HG03565 (cell line): ENCODE results near the gene LSMEM2.
"Not testable (repeated sequence)": the region's sequence is repeated elsewhere in the genome, so short reads cannot be mapped to it uniquely, and the experiment has no call there.

Experiments used
- ATAC-seq: cut with Tn5 transposase; IDR thresholded peaks from one replicate; pipeline ENCODE4 v1.9.1; 2021; ENCODE audit warnings: mild to moderate bottlenecking, moderate library complexity; ENCODE audit not compliant: unreplicated experiment

The LSMEM2 gene

GRCh38 chr3:50264383-50264963 is 14.4 kb upstream of the LSMEM2 start:
- ATAC-seq, result no peak

- ATAC-seq, result no peak
Observed at GRCh38 chr3:50264964-50265485, 13.9 kb upstream of the LSMEM2 start.

- no peak for ATAC-seq
Observed at GRCh38 chr3:50265571-50265970, 13.3 kb upstream of the LSMEM2 start.

GRCh38 chr3:50266017-50266416 is 12.9 kb upstream of the LSMEM2 start:
- ATAC-seq, result no peak

GRCh38 chr3:50266836-50267235 is 12.1 kb upstream of the LSMEM2 start:
- no peak for ATAC-seq

GRCh38 chr3:50267280-50267913 is 11.5 kb upstream of the LSMEM2 start:
- no peak for ATAC-seq

- ATAC-seq, result no peak
Observed at GRCh38 chr3:50268276-50268675, 10.6 kb upstream of the LSMEM2 start.

- no peak for ATAC-seq
Observed at GRCh38 chr3:50268703-50269451, 10.0 kb upstream of the LSMEM2 start, which contains the start of gene SEMA3B. TSS of gene SEMA3B (plus strand) at chr3:50269147. CDS start at chr3:50269241, 94 bp downstream.

- no peak for ATAC-seq
Observed at GRCh38 chr3:50269460-50269859, 9.4 kb upstream of the LSMEM2 start.

GRCh38 chr3:50269977-50270413 is 8.9 kb upstream of the LSMEM2 start:
- no peak for ATAC-seq

GRCh38 chr3:50270422-50271224 is 8.3 kb upstream of the LSMEM2 start:
- no peak for ATAC-seq

GRCh38 chr3:50271314-50271936 is 7.5 kb upstream of the LSMEM2 start:
- no peak for ATAC-seq

- not testable (repeated sequence) for ATAC-seq
Observed at GRCh38 chr3:50272538-50272910, 6.4 kb upstream of the LSMEM2 start.

GRCh38 chr3:50272911-50273688 is 5.8 kb upstream of the LSMEM2 start:
- peak; percentile 76 for ATAC-seq

- no peak for ATAC-seq
Observed at GRCh38 chr3:50273689-50274065, 5.2 kb upstream of the LSMEM2 start.

- no peak for ATAC-seq
Observed at GRCh38 chr3:50274371-50275104, 4.3 kb upstream of the LSMEM2 start.

- no peak for ATAC-seq
Observed at GRCh38 chr3:50275141-50275995, 3.5 kb upstream of the LSMEM2 start.
